C1 segment of cervical spinal cord (tissue), 14 donors: ENCODE measurements around the gene TTC27.

Experiments used
- DNase-seq, 14 donors: peaks; one replicate each; lab custom pipeline; 2025; lab: John Stamatoyannopoulos, UW

The TTC27 gene

DNA sequence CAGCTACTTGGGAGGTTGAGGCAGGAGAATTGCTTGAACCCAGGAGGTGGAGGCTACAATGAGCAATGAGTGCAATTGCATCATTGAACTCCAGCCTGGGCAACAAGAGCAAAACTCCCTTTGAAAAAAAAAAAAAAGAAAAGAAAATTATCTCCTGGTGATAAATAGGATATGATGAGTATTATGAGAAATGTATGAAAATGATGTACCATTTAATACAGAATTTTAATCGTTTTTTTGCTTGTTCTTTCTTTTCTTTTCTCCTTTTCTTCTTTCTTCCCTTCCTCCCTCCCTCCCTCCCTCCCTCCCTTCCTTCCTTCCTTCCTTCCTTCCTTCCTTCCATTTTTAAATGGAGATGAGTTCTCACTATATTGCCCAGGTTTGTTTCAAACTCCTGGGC is 40.4 kb downstream of the TTC27 start:
- DNase-seq: no peak

DNA sequence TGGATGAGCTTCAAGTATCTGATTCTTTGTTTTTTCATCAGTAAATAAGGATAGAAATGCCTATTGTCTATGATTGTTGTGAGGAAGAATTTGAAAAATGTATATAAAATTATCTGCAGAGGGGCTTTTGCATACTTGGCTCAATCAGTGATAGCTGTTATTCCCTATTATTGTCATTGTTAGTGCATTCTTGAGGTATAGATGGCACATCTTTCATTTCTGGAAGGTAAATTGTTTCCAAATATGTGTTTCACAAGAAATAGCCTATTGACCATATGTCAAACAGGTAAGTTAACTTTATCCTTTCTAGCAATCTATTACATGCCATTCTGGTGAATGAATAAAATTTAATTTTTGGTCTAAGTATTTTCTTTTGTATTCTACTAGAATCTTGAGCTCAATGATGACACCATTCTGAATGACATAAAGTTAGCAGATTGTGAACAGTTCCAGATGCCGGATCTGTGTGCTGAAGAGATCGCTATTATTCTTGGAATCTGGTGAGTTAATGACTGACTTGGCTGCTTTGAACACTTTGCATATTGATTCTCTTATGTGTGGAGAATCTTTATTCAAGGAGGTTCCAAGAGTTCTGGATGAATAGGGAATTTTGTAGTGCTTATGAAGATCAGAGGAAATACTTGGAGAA is 44.2 kb downstream of the TTC27 start:
- DNase-seq: no peak

DNA sequence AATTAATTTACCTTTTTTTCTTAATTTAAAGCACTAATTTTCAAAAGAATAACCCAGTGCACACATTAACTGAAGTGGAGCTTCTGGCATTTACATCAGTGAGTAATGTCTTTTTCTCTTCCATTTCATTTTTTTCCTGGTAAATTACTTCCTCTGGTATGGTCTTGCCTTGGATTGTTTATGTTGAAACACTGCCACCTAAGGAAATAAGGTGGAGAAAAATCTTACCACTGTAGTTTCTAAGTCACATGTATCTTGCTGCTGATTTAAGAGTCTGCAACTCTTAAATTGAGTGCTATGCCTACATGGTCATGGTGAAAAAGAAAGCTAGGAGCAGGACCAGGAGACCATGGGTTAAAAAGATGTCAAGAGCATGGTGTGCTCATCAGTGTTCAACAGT is 51.0 kb downstream of the TTC27 start:
- DNase-seq: no peak

DNA sequence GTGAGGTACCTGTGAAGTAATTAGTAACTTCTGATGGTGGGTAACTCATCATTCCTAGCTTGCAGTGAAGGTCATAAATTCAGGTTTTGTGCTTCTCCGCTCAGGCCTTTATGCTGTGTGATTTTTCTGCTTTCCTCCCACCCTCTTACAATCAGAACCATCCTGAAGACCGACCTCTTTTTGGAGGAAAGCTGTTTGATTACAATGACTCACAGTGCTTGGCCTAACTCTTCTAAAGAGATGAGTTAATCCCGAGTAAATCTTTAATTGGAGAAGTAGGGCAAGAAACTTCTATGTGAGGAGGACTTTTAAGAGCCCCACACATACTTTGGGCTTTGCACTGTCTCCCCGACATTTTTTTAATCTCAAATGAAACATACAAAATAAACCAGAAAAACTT is 53.1 kb downstream of the TTC27 start:
- DNase-seq: no peak

DNA sequence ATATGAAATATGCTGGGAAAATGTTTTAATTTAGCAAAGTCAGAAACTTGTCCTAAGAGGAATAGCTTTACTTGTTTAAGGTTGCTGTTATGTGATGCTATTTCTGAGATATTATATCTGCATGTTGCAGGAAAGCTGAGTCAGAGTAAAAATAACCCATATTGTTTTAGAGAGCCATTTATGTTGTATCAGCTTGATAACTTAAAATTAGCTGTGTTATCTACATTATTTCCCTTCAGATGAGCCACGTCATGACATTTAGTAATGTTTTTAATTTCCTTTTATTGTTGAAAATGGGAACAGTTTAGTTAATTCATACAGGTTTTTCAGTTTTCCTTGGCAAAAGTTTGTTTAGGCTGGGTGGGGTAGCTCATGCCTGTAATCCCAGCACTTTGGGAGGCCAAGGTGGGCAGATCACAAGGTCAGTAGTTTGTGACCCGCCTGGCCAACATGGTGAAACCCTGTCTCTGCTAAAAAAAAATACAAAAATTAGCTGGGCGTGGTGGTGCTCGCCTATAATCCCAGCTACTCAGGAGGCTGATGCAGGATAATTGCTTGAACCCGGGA is 55.8 kb downstream of the TTC27 start:
- DNase-seq: no peak

DNA sequence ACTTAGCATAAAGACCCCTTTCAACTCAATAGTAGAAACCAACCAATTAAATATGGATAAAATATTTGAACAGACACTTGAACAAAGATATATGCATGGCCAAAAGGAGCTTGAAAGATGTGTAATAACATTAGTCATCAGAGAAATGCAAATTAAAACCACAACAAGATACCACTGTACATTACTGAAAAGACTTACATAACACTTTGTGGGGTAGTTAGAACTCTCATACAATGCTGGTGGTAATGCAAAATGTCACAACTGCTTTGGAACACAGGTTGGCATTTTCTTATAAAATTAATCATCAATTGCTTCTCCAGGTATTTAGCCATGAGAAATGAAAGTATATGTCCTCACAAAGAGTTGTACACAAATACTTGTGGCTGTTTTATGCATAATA is 60.7 kb downstream of the TTC27 start:
- no peak for DNase-seq

DNA sequence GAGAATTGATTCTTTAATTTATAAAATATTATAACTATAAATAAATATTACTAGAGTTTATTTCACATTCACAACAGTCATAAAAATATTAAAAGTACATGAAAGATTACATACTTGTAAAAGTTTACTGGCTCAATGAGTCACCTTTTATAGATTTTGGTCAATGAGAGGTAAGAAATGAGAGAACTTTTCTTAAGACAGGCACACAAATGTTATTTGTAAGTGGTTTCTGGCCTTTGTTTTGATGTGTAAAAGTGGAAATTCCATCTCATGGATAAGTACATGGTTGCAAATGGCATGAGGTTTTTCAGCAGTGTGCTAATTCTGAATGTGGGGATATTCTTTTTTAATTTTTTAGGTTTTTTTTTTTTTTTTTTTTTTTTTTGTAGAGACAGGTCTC is 63.8 kb downstream of the TTC27 start:
- no peak for DNase-seq

DNA sequence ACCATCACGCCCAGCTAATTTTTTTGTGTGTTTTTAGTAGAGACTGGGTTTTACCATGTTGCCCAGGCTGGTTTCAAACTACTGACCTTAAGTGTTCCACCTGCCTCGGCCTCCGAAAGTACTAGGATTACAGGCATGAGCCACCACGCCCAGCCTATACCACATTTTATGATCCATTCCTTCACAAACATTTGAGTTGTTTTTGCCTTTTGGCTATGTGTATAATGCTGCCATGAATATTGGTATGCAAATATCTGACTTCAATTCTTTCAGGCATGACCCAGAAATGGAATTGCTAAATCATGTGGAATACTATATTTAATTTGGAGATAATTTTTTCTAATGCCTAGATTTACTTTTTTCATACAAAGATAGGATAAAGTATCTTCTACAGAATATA is 68.6 kb downstream of the TTC27 start:
- no peak for DNase-seq

DNA sequence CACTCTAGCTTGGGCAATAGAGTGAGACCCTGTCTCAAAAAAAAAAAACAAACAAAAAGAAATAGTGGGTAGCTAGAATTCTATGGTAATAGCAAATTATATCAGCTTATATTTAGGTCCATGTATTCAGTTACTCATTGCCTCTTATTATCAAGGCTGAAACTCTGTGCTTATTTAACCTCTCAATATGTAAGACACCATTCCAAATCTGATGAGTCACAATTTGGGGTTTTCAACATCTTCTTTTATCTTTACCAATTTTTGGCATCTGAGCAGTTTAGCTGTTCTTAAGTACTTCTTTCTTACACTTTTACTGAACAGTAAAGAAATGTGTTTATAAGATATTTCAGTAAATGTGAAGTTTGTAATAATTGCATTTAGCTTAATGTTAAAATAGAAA is 69.3 kb downstream of the TTC27 start:
- DNase-seq: no peak

DNA sequence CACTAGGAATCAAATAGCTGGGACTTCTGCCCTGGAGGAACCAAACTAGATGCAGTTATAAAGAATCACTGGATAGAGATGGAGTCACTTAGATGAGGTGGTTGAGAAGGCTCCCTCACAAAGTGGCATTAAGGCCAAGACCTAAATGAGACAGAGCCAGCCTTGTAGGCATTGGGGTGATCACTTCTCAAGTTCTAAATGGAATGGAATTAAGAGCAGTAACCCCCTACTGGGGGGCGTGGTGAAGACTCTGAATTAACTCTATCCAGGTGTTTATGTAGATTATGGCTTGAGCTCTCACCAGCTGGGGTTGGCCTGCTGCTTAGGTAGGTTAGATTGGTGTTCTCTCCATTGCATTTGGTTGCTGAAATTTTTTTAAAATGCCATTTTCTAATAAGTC is 71.3 kb downstream of the TTC27 start:
- DNase-seq: no peak

DNA sequence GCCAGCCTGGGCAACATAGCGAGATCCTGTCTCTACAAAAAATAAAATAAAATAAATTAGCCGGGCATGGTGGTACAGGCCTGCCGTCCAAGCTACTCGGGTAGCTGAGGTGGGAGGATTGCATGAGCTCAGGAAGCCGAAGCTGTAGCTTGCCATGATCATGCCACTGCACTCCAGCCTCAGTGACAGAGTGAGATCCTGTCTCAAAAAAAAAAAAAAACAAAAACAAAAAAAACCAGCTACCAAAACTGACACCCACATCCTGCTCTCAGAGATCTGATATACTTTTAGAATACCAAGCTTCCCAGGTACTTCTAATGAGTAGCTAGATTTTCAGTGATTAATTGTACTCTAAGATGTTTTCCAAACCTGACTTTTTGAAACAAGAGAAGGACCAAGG is 74.0 kb downstream of the TTC27 start:
- no peak for DNase-seq

DNA sequence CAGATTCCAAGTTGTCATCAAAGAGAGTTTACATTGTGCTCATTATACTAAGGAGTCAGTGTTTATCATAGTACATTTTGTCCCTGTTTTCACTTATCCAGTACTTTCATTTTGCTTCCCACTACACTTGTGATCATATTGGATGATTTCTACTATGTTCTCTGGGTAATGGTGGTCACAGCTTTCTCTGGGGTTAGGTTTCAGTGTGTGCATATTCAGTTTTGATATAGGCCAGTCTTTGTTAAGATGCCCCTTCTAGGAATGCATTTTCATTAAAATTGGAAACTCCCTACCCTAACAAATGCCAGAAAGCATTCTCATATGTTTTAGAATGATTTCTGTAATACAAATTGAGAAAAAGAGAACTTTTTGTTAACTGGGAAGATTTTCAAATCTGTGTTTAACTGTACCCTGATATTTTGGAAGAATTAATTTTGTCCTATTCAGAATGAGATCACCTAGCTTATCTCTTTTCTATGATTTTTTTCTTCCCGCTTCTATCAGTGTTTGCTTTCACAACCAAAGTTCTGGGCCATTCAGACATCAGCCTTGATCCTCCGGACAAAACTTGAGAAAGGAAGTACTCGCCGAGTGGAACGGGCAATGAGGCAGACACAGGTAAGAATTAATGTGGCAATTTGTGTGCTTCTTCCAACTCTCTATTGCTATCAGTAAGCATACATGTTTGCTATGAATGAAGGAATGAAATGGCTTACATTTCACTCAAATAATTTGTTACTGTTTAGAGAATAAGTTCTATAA is 74.6 kb downstream of the TTC27 start:
- no peak for DNase-seq

DNA sequence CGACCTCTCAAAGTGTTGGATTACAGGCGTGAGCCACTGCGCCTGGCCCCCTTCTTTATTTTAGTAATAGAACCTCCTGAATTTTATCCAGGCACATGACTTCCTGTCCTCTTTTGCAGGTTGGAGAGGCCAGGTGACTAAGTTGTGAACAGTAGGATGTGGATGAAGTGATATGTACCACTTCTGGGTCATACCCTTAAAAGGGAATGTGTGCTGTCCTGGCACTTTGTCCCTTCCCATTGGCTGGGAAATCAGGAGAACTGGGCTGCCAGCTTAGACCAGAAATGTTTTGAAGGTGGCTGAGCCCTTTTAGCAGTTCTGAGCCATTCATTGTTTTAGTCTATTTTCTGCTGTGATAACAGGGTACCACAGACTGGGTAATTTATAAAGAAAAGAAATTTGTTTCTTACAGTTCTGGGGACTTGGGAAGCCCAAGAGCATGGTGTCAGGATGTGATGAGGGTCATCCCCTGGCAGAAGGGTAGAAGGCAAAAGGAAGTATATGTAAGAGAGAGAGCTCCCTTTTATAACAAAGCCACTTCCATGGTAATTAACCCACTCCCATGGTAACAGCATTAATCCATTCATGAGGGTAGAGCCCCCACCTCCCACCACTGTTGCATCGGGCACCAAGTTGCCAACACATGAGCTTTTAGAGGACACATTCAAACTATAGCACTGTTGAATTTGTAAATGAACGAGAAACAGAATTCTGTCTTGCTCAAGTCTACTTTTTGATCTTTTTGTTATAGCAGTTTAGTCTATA is 79.1 kb downstream of the TTC27 start:
- DNase-seq: no peak

DNA sequence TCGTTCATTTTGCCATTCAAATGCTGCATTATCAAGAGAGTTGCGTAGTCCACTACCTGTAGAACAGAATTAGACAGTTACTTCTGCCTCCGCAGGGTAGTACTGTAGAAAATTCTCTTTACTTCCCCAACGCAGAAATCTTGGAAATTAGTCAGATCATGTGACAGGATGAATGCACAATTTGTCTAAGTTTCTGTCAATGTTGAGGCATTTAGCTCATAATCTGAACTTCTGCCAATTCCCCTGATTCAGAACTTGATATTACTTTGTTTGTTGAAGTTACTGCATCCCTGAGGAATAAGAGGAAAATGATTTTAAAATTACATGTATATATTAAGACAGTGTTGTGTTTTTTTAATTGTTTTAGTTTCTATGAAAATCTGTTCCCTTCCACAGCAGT is 83.4 kb downstream of the TTC27 start:
- peak in 1 of 14 donors; percentile 4 for DNase-seq

DNA sequence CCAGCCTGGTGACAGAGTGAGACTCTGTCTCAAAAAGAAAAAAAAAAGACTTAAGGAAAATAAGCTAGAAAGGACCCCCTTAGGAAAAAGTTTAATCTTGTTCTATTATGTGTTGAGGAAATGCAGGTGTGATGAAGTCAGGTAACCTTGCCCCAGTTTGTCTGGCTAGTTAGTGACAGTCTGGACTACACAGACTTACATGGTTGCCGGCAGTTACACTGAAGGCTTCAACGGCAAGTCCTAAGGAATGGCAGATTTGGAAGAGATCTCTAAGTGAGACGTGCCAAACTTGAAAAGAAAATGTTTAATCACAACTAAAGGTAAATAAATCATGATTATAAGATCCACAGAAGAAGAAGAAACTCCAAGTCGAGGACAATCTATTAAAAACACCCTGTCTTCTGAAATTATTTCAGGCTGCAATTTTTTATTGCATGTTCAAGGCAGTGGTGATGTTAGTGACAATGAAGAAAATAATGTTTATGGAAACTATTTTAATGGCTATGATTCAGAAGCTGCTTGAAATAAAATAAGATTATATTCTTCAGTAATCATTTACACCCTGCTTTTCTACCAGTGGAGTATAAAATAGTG is 84.2 kb downstream of the TTC27 start:
- no peak for DNase-seq

DNA sequence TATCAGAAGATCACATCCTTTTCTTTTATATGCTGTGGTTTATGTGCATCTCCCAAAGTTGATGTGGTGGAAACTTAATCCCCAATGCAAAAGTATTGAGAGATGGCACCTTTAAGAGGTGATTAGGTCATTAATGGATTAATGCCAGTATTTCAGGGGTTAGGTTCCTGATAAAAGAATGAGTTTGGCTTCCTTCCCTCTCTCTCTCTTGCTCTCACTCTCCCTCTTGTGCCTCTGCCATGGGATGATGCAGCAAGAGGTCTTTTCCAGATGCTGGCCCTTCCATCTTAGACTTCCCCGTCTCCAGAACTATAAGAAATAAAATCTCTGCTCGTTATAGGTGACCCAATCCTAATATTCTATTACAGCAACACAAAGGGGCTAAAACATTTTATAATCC is 85.0 kb downstream of the TTC27 start:
- DNase-seq: no peak

DNA sequence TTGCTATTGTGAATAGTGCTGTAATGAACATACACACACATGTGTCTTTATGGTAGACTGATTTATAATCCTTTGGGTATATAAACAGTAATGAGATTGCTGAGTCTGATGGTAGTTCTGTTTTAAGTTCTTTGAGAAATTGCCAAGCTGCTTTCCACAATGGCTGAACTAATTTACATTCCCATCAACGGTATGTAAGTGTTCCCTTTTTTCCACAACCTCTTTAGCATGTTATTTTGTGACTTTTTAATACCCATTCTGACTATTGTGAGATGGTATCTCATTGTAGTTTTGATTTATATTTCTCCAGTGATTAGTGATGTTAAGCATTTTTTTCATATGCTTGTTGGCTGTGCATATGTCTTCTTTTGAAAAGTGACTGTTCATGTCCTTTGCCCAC is 86.7 kb downstream of the TTC27 start:
- DNase-seq: no peak

DNA sequence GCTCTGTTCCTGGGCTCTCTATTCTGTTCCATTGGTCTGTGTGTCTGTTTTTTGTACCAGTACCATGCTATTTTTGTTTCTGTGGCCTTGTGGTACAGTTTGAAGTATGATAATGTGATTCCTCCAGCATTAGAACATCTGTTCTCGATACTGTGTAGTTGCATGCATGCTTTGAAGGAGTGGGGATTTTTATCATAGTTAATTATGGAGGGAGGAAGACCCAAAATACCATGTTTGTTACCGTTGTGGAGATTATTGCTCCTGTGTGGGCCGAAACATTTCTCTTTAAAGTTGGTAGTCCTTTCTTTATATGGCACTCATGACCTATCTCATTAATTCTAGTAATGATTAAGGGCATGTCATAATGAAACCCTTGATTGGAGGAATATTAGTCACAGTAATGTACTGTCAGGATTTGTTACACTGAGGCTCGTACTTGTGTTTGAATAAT is 87.6 kb downstream of the TTC27 start:
- DNase-seq: no peak

DNA sequence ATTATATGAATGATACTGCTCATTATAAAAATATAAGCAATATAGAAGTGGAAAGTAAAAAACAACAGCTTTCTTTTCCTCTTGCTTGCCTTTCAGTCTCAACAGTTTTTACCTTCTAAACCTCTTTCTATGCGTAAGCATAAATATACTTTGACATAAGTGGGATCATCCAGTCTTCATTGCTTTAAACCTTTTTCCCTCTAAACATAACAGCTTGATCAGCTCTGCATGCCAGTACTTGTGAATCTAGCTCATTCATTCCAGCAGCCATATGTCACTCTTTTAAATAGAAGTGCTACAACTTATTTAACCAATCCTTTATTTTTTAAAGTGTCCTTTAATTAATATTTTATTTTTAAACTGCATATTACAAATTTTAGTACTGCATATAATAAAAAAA is 88.1 kb downstream of the TTC27 start:
- DNase-seq: no peak

DNA sequence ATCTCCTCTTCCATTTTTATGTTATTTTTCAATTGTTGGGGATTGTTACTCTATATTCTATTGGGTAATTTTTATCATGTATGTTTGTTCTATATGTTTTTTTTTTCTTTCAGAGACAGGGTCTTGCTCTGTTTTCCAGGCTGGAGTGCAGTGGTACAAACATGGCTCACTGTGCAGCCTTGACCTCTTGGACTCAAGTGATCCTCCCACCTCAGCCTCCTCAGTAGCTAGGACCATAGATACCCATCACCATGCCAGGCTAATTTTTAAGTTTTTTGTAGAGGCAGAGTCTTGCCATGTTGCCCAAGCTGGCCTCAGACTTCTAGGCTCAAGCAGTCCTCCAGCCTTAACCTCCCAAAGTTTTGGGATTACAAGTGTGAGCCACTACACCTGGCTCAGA is 88.7 kb downstream of the TTC27 start:
- no peak for DNase-seq

DNA sequence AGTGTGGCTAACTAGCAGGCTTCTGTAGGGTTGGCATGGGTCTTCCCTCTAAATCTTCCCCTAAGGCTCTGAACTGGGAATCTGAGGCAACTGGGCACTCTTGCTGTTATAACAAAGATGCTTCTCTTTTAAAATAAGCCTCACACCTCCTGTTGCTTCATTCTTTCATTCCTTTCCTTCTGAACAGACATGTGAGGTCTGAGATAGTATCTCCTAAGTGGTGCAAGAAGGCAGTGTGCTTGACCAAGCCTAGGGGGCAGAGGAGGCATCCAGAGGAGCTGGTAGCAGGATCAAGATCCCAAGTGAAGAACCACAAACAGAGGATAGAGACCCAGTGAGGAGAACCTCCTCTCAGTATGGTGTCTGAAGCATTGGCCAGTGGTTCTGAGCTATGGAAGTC is 90.9 kb downstream of the TTC27 start:
- no peak for DNase-seq

DNA sequence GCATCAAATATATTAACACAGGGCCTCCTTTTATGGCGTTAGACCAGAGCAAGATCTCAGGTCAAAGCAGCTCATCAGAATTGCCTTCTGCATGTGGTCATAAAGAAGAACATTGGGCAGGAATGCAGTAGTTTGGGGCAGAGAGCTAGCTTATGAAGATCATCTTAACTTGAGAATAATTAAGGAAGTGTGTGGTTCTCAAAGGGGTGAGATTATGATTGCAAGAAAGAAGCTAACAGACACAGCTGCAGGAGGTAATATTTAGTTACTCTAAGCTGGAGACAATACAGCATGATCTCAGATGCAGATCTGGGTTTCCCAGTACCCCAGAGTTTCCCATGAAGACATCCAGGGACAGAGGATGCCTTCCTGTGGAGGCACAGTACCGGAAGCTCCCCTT is 91.6 kb downstream of the TTC27 start:
- no peak for DNase-seq
